Activated CD8-positive, alpha-beta memory T cell treated with anti-CD3 and anti-CD28 coated beads, Interleukin-2, amount 50 U/mL, for 24 hours (primary cell): ENCODE data around the gene CCL17.

Experiments
- DNase-seq: peaks from one replicate; pipeline ENCODE4 v3.0.0-alpha.2; 2020; ENCODE audit errors: extremely low read depth

Gene CCL17

DNA sequence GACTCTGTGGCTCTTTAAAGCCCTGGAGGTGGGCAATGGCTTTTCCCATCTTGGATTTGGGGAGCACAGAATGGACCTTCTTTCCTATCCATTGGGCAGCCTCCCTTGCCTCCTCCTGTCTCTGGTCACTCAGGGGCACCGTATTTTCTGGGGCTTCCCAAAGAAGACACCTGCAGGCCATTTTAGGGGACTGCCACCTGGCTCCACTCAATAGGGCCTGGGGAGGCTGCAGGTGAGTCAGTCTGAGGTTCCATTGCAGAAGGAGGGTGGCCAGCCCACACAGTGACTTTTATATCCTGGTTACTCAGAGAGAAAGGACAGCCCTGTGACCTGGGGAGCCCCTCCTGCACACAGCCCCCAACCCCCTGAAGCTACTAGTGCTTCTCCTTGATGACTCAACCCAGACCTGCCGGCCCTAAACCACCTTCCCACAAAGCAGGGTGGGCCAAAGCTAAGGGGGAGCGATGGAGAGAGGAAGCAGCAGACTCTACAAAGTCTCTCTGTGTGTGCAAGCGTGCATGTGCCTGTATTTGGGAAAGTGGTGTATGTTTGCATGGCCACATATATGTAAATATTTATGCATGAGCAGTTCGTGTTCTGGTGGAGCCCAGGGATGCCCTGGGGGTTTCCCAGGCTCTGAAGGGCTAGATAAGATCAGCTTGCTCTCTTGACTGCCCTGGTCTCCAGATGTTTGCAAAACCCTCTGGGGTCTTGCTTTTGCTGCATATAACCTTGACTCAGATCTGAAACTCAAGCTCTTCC, 27.3 kb upstream of the CCL17 start:
- DNase-seq: no peak

DNA sequence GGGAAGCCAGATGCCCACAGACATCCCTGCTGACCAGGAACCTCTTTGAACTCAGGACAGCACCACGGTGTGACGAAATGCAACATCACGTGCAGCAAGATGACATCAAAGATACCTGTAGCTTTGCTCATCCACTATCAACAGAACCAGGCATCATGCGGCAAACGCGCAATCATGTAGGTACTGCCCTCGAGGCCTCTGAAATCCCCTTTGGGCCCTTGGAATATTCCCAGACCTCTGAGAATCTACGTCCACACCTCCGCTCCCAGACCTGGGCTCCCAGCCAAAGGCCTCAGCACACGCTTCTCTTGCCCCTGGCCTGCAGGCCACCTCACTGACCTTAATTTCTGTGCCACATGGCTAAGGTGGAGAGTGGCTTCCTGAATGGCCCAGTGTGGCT, 25.0 kb upstream of the CCL17 start:
- no peak for DNase-seq

DNA sequence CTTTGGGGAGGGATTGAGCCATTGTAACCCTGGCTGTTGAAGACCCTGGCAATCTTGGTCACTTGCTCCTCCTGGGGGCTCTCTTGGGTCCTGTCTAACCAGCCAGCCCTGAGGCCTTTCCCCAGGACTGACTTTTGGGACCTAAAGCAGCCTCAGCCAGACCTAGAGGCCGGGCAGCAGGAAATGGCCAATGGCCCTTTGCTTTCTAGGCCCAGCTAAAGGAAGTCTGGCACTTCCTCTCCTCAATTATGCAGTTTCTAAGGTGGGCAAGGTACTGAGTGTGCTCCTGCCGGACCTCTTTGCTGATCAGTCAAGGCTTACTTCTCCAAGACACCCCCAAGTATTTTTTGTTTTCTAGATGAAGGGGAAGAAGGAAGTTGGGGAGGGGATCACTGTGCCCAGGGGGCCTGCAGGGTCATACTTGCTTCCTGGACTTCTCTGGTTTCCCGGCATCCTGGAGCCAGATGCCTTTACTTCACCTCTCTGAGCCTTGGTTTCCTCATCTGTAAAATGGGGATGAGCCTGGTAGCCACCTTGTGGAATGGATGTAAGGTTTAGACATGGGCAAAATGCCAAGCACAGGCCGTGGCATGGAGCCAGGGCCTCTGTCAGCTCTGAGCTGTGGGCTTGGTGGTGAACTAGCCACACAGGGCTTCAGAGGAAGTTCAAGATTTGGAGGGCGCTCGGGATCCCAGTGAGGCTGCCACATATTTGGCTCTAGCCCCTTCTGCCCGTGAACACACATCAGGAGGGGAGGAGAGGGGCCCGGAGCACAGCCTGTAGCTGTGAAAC, 23.7 kb upstream of the CCL17 start:
- DNase-seq: no peak

DNA sequence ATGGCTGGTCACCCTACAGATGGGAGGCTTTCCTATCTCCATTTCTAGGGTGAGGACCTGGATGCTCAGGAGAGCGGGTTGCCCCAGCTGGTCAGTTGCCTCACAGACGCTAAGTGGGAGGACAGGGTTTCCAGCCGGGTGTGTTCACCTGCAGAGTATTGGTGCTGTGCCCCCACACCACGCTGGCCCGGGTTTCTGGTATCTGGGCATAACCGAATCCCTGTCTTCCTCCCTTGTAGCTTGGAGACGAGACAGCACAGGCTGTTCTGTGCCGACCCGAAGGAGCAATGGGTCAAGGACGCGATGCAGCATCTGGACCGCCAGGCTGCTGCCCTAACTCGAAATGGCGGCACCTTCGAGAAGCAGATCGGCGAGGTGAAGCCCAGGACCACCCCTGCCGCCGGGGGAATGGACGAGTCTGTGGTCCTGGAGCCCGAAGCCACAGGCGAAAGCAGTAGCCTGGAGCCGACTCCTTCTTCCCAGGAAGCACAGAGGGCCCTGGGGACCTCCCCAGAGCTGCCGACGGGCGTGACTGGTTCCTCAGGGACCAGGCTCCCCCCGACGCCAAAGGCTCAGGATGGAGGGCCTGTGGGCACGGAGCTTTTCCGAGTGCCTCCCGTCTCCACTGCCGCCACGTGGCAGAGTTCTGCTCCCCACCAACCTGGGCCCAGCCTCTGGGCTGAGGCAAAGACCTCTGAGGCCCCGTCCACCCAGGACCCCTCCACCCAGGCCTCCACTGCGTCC, 22.6 kb upstream of the CCL17 start:
- DNase-seq: no peak

DNA sequence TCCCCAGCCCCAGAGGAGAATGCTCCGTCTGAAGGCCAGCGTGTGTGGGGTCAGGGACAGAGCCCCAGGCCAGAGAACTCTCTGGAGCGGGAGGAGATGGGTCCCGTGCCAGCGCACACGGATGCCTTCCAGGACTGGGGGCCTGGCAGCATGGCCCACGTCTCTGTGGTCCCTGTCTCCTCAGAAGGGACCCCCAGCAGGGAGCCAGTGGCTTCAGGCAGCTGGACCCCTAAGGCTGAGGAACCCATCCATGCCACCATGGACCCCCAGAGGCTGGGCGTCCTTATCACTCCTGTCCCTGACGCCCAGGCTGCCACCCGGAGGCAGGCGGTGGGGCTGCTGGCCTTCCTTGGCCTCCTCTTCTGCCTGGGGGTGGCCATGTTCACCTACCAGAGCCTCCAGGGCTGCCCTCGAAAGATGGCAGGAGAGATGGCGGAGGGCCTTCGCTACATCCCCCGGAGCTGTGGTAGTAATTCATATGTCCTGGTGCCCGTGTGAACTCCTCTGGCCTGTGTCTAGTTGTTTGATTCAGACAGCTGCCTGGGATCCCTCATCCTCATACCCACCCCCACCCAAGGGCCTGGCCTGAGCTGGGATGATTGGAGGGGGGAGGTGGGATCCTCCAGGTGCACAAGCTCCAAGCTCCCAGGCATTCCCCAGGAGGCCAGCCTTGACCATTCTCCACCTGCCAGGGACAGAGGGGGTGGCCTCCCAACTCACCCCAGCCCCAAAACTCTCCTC, 21.9 kb upstream of the CCL17 start:
- DNase-seq: no peak

DNA sequence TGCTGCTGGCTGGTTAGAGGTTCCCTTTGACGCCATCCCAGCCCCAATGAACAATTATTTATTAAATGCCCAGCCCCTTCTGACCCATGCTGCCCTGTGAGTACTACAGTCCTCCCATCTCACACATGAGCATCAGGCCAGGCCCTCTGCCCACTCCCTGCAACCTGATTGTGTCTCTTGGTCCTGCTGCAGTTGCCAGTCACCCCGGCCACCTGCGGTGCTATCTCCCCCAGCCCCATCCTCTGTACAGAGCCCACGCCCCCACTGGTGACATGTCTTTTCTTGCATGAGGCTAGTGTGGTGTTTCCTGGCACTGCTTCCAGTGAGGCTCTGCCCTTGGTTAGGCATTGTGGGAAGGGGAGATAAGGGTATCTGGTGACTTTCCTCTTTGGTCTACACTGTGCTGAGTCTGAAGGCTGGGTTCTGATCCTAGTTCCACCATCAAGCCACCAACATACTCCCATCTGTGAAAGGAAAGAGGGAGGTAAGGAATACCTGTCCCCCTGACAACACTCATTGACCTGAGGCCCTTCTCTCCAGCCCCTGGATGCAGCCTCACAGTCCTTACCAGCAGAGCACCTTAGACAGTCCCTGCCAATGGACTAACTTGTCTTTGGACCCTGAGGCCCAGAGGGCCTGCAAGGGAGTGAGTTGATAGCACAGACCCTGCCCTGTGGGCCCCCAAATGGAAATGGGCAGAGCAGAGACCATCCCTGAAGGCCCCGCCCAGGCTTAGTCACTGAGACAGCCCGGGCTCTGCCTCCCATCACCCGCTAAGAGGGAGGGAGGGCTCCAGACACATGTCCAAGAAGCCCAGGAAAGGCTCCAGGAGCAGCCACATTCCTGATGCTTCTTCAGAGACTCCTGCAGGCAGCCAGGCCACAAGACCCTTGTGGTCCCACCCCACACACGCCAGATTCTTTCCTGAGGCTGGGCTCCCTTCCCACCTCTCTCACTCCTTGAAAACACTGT, 21.0 kb upstream of the CCL17 start:
- no peak for DNase-seq

DNA sequence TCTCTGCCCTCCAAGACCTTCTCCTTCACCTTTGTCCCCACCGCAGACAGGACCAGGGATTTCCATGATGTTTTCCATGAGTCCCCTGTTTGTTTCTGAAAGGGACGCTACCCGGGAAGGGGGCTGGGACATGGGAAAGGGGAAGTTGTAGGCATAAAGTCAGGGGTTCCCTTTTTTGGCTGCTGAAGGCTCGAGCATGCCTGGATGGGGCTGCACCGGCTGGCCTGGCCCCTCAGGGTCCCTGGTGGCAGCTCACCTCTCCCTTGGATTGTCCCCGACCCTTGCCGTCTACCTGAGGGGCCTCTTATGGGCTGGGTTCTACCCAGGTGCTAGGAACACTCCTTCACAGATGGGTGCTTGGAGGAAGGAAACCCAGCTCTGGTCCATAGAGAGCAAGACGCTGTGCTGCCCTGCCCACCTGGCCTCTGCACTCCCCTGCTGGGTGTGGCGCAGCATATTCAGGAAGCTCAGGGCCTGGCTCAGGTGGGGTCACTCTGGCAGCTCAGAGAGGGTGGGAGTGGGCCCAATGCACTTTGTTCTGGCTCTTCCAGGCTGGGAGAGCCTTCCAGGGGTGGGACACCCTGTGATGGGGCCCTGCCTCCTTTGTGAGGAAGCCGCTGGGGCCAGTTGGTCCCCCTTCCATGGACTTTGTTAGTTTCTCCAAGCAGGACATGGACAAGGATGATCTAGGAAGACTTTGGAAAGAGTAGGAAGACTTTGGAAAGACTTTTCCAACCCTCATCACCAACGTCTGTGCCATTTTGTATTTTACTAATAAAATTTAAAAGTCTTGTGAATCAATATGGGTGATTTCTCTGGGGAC, 20.1 kb upstream of the CCL17 start:
- DNase-seq: no peak

DNA sequence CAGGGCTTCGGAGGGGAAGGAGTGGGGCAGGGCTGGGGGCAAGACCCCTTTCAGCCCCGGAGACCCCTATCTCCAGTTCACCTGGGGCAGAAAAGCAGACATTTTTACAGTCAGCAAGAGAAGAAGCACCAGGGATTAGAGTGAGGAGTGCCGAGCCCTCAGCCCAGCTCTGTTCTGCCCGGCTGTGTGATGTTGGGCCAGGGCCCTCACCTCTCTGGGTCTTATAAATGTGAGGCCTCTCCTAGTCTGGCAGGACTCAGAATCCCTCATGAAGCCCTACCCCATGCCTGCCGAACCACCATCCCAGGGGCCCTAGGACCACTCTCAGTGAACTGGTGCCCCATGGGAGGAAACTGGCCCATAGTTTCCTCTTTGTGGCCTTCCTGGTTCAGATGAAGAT, 19.5 kb upstream of the CCL17 start:
- no peak for DNase-seq

DNA sequence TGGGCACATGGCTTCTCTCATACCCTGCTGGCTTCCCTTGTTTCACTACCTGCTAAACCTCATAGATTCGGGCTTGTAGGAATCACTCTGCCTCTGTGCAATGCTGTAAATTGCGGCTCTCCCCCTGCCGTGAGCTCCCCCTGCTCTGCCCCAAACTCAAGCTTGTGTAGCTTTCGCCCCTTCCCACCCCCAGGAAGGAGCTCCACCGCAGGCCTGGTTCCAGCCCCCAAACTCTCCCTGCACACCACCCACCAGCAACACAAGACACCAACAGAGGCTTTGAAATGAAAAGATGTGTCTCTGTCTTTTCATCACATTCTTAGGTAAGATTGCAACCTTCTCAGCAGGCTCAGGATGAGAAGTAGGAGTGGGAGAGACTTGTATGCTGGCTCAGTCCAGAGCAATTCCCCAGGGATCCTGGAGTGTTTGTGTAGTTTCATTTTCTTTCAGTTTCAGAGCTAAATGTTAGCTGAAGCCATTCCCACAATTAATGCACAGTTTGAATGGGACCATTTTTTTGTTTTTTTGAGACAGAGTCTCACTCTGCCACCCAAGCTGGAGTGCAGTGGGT, 18.1 kb upstream of the CCL17 start:
- DNase-seq: no peak

DNA sequence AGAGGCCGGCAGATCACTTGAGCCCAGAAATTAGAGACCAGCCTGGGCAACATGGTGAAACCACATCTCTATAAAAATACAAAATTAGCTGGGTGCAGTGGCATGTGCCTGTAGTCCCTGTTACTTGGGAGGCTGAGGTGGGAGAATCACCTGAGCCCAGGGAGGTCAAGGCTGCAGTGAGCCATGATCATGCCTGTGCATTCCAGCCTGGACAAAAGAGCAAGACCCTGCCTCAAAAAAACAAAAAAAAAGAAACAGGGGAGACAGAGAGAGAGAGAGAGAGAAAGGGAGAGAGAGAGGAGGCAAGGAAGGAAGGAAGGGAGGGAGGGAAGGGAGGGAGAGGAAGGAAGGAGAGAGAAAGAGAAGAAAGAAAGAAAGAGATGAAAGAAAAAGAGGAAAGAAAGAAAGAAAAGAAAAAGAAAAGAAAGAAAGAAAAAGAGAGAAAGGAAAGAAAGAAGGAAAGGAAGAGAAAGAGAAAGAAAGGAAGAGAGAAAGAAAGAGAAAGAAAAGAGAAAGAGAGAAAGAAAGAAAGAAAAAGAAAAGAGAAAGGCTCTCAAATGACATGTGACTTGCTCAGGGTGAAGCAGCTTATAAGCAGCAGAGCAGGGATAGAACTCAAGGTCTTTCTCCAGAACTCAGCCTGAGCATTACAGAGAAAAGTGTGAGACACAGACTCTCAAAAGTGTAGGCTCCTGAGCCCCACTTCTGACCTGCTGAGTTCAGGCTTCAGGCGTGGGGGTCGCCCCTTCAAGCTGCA, 16.8 kb upstream of the CCL17 start:
- DNase-seq: no peak

DNA sequence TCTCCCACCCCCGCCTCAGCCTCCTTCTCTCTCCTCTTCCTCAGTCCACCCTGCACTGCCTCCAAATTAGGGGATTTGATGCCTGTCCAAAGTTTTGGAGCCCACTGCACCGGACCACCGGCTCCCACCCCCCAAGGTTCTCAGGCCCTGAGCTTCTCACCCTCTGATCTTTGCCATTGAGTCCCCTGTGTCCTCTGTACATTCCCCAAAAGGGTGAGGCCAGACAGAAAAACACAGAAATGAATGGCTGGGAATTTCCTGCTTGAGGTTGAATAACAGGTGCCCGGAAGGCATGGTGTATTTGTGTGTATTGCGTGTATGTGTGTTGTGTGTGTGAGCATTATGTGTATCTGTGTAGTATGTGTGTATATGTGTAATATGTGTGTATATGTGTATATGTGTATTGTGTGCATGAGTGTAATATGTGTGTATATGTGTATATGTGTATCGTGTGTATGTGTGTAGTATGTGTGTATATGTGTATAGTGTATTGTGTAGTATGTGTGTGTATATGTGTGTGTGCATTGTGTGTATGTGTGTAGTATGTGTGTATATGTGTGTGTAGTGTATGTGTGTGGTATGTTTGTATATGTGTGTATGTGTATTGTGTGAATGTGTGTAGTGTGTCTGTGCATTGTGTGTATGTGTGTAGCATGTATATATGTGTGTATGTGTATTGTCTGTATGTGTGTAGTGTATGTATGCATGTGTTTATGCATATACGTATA, 16.0 kb upstream of the CCL17 start:
- no peak for DNase-seq

DNA sequence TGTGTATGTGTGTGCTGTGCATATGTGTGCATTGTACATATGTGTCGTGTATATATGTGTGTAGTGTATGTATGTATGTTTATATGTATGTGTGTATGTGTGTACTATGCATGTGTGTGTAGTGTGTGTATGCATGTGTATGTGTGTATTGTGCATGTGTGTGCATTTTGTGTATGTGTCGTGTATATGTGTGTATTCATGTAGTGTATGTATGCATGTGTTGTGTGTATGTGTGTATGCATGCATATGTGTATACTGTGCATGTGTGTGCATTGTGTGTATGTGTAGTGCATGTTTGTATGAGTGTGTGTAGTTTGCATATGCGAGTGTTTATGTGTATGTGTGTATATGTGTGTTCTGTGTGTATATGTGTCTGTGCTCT, 15.5 kb upstream of the CCL17 start:
- DNase-seq: no peak

DNA sequence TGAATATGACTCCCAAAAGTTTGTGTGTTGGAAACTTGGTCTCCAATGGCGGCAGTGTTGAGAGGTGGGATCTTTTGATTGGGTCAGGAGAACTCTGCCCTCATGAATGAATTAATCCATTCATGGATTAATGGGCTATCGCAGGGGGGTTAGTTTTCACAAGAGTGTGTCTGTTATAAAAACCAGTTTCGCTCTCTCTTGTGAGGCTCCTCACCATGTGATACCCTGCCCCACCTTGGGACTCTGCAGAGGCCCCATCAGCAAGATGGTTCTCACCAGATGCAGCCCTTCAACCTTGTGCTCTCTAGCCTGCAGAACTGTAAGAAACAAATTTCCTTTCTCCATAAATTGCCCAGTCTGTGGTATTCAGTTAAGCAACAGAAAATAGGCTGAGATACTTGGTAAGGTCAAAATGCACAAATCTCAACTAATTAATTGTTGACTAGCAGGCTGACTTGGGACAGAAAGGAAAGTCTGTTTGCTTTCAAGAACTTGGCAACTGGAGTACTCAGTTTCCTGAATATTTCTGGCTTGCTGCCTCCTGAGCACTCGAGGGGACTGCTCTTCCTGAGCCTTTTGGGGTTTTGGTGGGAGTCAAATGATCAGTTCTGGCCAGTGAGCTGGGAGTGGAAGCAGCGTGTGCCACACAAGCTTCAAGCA, 13.8 kb upstream of the CCL17 start:
- DNase-seq: no peak

DNA sequence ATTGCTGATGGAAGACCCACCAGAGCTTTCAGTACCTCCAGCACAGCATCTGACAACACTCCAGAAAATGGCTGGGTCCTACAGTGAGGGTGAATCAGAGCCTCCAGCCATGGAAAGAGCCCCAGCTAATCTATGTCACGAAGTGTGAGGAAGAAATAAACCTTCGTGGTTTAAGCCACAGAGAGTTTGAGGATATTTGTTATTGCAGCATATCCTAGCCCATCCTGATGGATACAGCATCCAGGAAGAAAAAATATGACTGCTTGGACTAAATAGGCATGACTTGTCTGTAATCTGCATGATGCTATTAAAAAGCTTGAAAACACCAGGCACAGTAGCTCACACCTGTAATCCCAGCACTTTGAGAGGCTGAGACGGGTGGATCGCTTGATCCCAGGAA, 13.3 kb upstream of the CCL17 start:
- DNase-seq: no peak

DNA sequence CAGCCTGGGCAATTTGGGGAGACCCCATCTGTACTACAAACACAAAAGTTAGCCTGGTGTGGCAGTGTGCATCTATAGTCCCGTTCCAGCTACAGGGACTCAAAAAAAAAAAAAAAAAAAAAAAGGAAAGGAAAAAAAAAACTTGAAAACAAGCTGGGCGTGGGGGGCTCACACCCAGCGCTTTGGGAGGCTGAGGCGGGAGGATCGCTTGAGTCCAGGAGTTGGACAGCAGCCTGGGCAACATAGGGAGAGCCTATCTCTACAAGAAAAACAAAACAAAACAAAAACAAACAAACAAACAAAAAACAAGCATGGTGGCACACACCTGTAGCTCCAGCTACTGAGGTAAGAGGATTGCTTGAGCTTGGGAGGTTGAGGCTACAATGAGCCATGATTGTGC, 12.9 kb upstream of the CCL17 start:
- DNase-seq: no peak

DNA sequence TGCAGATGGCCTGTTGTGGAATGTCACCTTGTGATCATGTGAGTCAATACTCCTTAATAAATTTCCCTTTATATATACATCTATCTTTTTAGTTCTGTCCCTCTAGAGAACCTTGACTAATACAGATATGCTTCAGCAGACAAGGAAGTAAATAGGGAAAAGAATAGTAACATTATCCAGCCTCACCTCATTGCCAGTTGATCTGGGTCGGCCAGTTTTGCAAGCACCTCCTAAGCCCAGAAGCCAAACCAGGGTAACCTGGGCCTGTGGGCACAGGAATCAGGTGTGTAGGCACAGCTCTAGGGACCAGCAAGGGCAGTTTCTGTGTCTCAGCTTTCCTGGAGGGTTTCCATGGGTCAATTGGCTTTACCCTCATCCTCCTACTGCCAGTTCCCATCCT, 11.9 kb upstream of the CCL17 start:
- DNase-seq: no peak

DNA sequence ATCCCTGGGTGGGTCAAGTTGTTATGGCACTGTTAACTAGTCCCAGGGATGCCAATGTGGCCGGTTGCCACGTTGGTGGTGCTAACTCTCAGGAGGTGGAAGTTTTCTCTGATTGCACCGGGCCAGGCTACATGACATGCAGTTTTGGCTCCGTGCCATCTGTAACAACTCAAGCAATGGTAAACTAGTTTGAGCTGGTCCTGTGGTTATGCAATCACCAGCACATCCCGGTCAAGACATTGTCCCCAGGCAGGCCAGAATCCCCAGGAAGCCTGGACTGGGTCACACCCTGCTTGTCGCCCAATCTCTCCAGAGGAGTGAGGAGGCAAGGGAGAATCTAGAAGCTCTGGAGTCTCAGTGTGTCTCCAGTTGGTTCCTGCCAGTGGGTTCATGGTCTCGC, 10.1 kb upstream of the CCL17 start:
- no peak for DNase-seq

DNA sequence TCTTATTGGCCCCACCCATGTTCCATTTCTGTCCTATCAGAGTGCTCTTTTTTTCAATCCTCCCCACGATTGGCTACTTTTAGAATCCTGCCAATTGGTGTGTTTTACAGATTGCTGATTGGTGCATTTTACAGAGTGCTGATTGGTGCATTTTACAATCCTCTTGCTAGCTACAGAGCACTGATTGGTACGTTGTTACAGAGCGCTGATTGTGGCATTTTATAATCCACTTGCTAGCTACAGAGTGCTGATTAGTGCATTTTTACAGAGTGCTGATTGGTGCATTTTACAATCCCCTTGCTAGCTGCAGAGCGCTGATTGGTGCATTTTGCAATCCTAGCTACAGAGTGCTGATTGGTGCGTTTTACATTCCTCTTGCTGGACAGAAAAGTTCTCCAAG, 9.5 kb upstream of the CCL17 start:
- no peak for DNase-seq
